ENCODE data around the gene MT1H.
"Not testable (repeated sequence)": the region's sequence is repeated elsewhere in the genome, so short reads cannot be mapped to it uniquely, and the experiment has no call there.

MT1H gene

DNA sequence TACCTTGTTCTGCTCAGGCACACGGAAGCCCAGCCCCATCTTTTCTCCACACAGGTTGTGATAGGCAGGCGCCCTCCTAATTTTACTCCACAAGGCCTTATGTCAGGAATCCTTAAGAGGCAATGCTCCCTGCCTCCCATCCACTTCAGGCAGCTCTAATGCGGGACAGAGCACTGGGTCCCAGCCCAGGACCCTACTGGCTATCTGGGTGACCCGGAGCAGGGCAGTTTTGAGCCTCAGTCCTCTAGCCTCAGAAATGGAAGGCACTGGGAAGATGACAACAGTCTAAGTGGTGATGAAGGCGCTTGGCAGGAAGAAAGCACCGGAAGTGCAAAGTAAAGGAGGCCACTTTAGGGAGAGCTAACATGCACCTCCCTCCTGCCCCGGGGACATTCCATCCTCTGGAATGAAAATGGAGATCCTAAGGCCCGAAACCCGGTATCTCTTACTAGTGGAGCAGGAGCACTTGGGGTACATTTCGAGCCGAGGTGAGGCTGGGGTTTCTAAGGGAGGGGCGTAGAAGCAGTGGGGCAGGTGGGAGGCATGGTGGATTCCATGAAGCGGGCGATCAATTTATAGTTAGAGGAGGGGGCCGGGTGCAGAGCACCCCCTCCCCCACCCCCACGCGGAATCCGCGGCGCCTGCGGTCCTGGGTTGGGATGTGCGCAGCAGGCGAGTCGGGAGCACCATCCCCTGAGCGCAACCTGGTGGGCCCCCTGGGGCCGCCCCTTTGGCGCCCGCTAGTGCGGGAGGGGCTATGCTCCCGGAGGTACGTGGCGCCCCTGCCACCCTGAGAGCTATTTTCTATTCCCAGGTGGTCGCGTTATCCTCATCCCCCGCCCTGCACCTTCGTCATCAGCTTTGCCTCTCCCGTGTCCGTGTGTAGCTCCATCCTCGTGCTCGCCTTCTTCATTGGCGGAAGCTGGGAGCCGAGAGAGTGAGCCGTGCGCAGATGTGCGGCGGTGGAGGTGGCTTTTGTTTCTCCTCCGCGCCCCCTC lies 7.0 kb upstream of the MT1H start:
- DNase-seq: peak in 3 of 58 donors; percentile 6 to 25 (median 11)

DNA sequence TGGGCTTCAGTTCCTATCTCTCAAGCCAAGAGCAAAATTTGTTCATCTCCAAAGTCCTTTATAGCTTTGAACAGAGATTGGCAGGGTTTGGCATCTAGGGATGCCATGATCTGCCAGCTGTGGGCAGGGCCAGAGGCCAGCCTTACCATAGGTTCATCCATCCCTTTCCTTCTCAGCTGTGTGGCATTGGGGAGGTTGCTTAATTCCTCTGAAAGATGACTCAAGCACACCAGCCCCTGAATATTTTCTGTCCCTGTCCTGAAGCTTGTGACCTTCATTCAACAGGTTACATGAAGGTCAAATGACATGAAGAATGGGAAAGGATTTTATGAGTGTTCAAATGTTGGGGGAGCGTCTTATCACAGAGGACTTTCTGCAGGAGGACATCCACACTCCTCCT lies 5.1 kb upstream of the MT1H start:
- no peak for DNase-seq

DNA sequence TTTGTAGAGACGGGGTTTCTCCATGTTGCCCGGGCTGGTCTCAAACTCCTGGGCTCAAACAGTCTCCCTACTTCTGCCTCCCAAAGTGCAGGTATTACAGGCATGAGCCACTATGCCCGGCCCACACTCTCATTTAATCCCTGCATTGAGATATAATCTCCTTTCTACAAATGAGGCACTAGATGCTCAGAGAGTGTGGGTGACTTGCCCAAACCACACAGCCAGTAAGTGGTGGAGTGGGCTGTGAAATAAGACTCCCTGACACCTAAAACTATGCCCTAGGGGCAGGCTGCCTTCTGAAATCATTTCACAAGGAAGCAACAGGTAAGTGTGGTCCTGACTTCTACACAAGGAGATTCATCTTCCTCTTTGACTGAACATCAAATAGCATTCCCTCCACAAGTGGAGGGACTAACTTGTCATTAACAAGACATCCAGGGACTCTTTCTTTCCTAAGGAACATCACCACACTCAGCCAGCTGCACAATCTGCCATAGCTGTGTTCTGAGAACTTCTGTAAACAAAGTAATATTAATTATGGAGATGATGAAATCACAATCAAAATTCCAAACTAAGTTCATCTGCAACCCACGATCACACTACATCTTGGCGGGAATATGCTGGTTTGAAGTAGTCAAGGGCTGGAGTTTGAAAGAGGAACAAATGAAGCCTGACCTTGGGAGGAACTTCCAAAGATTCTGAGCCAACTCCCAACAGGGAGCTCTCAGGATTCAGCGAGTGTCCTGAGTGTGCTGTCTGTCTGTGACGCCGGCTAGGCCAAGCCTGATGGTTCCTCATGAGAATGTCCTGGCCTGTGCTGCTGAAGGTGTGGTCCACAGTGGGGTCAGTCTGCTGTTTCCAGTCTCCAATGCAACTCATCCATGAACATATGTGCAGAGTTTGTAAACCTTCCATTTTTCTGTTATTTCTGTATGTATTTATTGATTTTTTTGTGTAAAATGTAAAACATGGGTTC lies 4.0 kb upstream of the MT1H start:
- not testable (repeated sequence) for DNase-seq

DNA sequence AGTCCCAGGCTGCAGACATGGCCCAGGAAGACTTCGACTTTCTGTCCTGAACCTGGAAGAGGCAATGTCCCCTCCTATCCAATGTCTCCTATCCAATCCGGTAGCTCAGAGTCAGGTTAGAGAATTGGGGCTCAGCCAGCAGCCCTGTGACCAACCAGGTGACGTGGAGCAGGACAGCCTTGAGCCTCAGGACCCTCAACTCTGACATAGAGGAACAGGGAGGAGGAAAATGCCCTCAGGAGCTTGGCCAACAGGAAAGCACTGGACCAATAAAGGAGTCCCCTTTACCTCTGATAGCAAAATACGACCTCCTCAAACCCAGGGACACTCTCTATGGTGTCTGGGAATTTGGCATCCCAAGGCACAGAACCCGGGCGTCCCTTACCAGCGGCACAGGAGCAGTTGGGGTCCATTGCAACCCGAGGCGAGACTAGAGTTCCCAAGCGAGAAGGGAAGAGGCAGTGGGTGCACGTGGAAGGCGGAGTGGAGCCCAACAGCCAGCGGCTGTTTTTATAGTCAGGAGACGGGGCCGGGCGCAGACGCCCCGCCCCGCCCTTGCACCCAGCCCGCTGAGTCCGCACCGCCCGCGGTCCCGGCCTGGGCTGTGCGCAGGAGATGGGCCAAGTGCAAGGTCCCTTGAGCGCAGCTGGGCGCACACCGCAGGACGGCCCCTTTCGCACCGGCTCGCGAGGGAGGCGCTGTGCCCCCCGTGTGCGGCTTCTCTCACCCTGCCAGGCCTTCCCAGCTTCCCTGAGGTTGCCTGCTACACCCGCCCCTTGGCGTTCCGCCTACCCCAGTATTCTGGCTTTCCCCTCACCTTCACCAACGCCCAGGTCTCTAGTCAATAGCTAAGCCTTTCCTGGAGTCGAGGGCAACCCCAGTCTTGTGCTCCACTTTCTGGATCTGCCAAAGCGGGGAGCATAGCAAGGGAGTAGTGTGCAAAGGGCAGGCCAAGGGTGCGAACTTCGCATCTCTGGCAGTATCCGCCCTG lies 1.7 kb upstream of the MT1H start, which contains the start of gene MT1G:
MT1G (minus strand) TSS at position 485 of the 991 bp plus-strand sequence; CDS start at position 413, 72 bp downstream.
- peak in 22 of 58 donors; percentile 15 to 55 (median 30) for DNase-seq

DNA sequence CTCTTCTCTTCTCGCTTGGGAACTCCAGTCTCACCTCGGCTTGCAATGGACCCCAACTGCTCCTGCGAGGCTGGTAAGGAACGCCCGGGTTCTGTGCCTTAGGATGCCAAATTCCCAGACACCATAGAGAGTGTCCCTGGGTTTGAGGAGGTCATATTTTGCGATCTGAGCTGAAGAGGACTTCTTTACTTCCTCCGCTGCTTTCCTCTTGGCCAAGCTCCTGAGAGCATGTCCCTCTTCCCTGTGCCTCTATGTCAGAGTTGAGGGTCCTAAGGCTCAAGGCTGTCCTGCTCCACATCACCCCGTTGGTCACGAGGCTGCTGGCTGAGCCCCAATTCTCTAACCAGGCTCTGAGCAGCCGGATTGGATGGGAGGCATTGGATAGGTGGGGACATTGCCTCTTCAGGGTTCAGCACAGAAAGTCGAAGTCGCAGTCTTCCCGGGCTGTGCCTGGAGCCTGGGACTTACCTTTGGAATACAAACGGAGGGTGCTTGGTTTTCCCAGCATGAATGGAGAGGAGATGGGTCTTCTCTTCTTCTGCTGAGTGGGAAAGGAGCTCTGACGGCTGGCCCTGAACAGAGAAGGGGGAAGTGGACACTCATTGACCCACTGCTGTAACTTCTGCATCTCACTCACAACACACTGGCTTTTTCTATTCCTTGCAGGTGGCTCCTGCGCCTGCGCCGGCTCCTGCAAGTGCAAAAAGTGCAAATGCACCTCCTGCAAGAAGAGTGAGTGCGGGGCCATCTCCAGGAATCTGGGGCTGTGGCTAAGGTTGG lies 416 bp downstream of the MT1H start:
- DNase-seq: no peak

DNA sequence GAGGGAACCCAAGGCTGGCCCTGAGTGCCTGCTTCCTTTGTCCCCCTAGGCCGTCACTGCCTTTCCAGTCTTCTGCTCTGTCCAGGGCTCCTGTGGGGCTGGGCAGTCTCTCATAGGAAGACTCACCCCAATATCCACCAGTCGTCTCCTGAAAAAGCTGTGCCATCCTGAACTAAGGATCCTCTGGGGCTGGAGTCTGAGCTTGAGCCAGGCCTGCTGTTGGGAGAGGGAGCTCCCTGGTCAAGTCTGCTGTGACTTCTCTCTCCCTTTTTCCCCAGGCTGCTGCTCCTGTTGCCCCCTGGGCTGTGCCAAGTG lies 963 bp downstream of the MT1H start:
- DNase-seq: no peak

DNA sequence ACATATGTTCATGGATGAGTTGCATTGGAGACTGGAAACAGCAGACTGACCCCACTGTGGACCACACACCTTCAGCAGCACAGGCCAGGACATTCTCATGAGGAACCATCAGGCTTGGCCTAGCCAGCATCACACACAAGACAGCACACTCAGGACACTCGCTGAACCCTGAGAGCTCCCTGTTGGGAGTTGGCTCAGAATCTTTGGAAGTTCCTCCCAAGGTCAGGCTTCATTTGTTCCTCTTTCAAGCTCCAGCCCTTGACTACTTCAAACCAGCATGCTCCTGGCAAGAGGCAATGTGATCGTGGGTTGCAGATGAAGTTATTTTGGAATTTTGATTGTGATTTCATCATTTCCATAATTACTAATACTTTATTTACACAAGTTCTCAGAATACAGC lies 2.1 kb downstream of the MT1H start:
- DNase-seq: not testable (repeated sequence)

DNA sequence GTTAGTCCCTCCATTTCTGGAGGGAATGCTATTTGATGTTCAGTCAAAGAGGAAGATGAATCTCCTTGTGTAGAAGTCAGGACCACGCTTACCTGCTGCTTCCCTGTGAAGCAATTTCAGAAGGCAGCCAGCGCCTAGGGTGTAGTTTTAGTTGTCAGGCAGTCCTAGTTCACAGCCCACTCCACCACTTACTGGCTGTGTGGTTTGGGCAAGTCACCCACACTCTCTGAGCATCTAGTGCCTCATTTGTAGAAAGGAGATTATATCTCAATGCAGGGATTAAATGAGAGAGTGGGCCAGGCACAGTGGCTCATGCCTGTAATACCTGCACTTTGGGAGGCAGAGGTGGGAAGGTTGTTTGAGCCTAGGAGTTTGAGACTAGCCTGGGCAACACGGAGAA lies 2.6 kb downstream of the MT1H start:
- not testable (repeated sequence) for DNase-seq

DNA sequence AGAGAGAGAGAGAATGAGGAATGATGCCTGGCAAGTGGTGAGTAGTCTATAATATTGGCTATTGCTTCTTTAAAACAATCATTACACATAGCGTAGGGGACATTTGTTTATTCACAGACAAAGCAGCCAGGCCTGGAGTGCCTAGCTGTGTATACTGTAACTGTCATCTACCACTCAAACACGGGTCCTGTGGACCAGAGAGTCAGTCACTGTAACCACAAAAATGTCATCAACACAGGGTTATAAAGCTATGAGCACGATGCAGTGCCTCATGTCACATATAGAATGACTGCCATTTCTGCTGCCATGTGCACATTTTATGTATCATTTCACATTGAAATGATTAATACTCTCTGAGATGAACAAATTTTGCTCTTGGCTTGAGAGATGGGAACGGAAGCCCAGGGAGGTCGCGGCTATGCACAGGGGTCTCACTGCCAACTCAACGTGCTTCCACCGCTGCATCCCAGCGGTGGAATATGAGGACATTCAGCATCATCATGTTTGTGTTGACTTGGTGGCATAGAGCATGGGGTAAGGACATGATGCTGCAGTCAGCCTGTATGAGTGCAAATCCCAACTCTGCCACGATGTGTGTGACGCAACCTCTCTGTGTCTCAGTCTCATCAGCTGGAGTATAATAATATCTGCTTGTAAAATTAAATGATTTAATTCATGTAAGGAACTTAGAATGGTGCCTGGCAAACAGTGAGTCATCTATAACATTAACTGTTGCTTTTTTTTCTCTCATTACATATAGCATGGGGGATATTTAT lies 3.3 kb downstream of the MT1H start:
- no peak for DNase-seq

DNA sequence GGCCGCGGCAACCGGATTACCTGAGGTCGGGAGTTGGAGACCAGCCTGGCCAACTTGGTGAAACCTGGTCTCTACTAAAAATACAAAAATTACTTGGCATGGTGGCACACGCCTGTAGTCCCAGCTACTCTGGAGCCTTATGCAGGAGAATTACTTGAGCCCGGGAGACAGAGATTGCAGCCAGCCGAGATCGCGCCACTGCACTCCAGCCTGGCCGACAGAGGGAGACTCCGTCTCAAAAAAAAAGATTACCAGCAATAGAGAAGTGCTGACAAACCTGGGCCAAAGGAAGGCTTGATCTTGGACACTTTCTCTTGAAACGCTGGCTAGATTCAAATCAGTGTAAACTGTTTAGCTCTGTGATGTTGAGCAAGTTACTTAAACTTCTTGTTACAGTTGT lies 4.3 kb downstream of the MT1H start:
- peak in 4 of 58 donors; percentile 12 to 39 (median 16) for DNase-seq

DNA sequence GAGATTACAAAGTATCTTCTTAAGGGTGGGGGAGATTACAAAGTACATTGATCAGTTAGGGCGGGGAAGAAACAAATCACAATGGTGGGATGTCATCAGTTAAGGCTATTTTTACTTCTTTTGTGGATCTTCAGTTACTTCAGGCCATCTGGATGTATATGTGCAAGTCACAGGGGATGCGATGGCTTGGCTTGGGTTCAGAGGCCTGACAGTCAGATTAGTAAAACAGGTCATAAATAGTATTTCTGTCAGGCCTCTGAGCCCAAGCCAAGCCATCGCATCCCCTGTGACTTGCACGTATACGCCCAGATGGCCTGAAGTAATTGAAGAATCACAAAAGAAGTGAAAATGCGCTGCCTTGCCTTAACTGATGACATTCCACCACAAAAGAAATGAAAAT lies 5.0 kb downstream of the MT1H start:
- DNase-seq: not testable (repeated sequence)

DNA sequence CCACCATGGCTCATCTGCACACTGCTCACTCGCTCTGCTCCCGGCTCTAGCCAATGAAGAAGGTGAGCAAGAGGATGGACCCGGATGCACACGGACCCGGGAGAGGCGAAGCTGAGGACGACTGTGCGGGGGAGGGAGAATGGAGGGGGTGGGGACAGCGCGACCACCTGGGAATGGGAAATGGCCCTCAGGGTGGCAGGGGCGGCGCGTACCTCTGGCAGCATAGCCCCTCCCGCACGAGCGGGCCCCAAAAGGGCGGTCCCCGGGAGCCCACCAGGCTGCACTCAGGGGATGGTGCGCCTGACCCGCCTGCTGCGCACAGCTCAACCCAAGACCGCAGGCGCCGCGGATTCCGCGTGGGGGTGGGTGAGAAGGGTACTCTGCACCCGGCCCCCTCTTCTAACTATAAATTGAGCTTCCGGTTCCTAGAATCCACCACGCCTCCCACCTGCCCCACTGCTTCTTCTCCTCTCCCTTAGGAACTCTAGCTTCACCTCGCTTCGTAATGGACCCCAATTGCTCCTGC lies 6.1 kb downstream of the MT1H start:
- no peak for DNase-seq

DNA sequence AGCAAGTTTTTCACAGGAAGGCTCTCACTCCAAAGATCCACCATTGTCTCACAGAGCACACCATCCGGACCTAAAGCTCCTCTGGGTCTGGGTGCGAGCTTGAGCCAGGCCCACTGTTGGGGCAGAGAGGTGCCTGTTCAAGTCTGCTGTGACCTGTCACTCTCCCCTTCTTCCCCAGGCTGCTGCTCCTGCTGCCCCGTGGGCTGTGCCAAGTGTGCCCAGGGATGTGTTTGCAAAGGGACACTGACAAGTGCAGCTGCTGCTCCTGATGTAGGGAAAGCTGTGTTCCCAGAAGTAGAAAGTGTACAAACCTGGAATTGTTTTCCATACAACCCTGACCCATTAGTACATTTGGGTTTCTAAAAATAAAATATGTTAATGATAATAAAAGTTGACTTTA lies 7.9 kb downstream of the MT1H start:
- no peak for DNase-seq

DNA sequence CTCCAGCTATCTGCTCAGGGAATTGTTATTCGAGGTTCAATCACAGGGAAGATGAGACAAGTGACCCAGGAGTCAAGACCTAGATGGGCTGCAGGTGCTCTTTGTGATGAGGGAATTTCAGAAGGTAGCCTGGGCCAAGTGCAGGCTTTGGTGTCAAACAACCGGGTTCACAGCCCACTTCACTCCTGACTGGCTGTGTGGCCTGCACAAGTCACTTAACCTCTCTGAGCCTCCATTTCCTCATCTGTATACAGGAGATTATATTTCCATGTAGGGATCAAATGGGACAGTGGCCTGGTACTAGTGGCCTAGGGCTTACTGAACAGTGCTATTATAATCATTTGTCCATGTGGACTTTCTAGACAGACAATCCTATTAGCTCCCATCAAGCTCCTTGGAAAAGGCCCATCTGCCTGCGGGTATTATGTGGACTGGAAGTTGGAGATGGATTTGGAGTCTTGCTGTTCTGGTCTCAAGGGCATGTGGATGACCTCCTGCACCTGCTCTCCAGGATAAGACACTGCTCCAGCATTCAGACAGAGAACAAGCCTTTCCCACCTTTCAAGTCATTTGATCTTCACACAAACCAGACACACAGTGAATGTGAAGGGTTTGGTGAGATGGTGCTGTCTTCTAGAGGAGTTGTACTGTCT lies 9.6 kb downstream of the MT1H start:
- DNase-seq: no peak

DNA sequence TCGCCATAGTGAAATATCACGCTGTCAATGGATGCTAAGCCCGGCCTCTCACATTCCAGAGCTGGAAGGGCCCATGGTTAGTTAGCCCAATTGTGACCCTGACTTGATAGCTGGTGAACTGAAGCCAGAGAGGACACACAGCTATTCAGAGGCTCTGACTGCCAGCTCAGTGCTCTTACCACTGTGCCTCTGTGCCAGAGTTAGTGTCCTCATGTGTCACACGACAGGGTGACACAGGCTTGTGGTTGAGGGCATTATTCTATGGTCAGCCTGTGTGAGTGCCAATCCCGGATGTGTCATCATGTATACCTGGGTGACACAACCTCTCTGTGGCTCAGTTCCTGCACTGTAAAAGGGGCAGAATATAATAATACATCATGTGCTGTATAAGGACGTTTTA lies 10.2 kb downstream of the MT1H start:
- no peak for DNase-seq

DNA sequence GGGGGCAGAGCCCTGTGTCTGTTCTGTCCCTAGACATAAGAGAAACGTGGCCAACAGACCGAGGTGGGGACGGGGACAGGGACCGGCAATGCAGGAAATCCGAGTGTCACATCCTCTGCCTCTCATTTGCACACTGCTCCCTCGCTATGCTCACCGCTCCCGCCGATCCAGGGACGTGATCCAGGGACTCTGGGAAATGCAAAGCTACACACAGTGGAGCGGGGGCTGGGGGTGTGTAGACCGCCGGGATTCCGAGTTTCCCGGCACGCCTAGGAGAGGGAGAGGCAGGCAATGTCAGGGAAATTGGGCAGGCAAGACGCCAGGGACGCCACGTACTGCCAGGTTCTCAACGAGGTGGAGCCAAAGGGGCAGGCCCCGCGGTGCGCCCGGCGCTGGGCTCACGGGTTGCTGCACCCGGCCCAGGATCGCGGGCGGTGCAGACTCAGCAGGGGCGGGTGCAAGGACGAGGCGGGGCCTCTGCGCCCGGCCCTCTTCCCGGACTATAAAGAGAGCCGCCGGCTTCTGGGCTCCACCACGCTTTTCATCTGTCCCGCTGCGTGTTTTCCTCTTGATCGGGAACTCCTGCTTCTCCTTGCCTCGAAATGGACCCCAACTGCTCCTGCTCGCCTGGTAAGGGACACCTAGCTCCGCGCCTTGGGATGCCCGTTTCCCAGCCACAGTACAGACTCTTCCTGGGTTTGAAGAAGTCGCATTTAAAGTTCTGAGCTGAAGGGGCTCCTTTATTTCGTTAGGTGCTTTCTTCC lies 12.5 kb downstream of the MT1H start, which contains the start of gene MT1X:
MT1X (plus strand) TSS at position 532 of the 764 bp plus-strand sequence; CDS start at position 603, 71 bp downstream.
- DNase-seq: peak; percentile 48 to 92 (median 82)
